Measurements from ENCODE around the gene HLCS.

The HLCS gene

DNA sequence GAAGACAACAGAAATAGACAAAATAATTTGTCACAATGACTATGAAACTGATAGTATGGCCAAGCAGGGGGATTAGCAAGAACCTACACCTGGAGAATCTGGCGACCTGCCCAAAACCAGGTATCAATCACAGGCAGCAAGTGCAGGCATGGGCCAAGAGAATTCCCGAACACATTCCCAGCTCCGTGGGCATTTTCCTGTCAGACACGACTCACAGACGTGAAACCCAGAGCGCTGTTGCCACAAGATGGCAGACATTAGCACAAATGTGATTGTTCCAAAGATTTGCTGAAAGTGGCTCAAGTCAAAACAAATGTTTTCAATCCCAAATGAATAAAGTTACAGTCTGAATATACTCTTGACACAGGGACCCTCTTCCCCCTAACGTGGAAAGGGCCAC, 36.8 kb downstream of the HLCS start:
- peaks cover 9% of the 10 kb centered on the region for H3K36me3 ChIP-seq (ENCODE audit: insufficient read depth, low read length)
- H3K9me3 ChIP-seq (ENCODE audit: insufficient read depth, low read depth, low read length), result no peaks in the 10 kb centered on the region
- no peak overlapping the region for H3K9ac ChIP-seq (ENCODE audit: low read depth, low read length, poor library complexity, severe bottlenecking)
- H3K27me3 ChIP-seq (ENCODE audit: insufficient read depth, low read length, poor library complexity, severe bottlenecking), result no peaks in the 10 kb centered on the region
- TF ChIP-seq, protein P1, sequence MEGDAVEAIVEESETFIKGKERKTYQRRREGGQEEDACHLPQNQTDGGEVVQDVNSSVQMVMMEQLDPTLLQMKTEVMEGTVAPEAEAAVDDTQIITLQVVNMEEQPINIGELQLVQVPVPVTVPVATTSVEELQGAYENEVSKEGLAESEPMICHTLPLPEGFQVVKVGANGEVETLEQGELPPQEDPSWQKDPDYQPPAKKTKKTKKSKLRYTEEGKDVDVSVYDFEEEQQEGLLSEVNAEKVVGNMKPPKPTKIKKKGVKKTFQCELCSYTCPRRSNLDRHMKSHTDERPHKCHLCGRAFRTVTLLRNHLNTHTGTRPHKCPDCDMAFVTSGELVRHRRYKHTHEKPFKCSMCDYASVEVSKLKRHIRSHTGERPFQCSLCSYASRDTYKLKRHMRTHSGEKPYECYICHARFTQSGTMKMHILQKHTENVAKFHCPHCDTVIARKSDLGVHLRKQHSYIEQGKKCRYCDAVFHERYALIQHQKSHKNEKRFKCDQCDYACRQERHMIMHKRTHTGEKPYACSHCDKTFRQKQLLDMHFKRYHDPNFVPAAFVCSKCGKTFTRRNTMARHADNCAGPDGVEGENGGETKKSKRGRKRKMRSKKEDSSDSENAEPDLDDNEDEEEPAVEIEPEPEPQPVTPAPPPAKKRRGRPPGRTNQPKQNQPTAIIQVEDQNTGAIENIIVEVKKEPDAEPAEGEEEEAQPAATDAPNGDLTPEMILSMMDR (conservative IDR thresholded peaks at IDR 0.05; ENCODE audit: low read length), result no peak; the same call in 1 of the 2 replicates
- no peak for TF ChIP-seq EZH2phosphoT487 (IDR thresholded peaks at IDR 0.05; ENCODE audit: borderline replicate concordance)
- no peaks in the 10 kb centered on the region for H3K4me1 ChIP-seq (ENCODE audit: insufficient read depth, low read length, poor library complexity, severe bottlenecking)
- no peak overlapping the region for H3K4me2 ChIP-seq (ENCODE audit: low read depth, low read length, poor library complexity, severe bottlenecking)
- no peaks in the 10 kb centered on the region for H3K79me2 ChIP-seq (ENCODE audit: insufficient read depth, low read length)
- H4K20me1 ChIP-seq (ENCODE audit: insufficient read depth, low read length, poor library complexity, severe bottlenecking), result no peaks in the 10 kb centered on the region
- H3K9me2 ChIP-seq (replicated peaks; ENCODE audit: low read depth, low read length), result no peaks in the 10 kb centered on the region
- H3K4me3 ChIP-seq (ENCODE audit: low read length, poor library complexity, severe bottlenecking), result no peak overlapping the region
- H3F3A ChIP-seq (ENCODE audit: low read depth), result no peaks in the 10 kb centered on the region
- no peak overlapping the region for H2AFZ ChIP-seq (ENCODE audit: low read length)

DNA sequence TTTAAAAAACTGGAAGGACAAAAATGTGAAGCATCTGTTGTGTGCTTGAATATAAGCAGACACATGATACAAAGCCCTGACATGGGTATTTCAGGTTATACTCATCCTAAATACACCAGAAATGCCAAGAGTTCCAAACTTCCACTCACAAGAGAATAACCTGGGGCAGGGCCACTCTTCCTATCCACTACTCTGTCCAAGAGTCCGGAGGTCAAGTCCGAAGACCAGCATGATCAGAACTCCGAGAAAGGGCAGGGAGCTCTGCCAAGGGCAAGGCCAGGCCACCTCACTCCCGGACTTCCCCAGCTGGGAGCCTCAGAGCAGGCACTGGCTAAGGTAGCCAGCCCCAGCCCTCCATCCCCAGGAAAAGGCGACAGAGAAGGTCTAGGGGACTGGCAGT, 37.5 kb downstream of the HLCS start:
- peaks cover 8% of the 10 kb centered on the region for H3K36me3 ChIP-seq (ENCODE audit: insufficient read depth, low read length)
- no peak overlapping the region for H2AFZ ChIP-seq (ENCODE audit: low read length)
- H4K20me1 ChIP-seq (ENCODE audit: insufficient read depth, low read length, poor library complexity, severe bottlenecking), result no peaks in the 10 kb centered on the region
- no peaks in the 10 kb centered on the region for H3K79me2 ChIP-seq (ENCODE audit: insufficient read depth, low read length)
- H3K27me3 ChIP-seq (ENCODE audit: insufficient read depth, low read length, poor library complexity, severe bottlenecking), result no peaks in the 10 kb centered on the region
- TF ChIP-seq, protein P1 (conservative IDR thresholded peaks at IDR 0.05; ENCODE audit: low read length), result no peak
- TF ChIP-seq EZH2phosphoT487 (IDR thresholded peaks at IDR 0.05; ENCODE audit: borderline replicate concordance), result no peak
- H3K9me2 ChIP-seq (replicated peaks; ENCODE audit: low read depth, low read length), result no peaks in the 10 kb centered on the region
- no peaks in the 10 kb centered on the region for H3F3A ChIP-seq (ENCODE audit: low read depth)
- no peaks in the 10 kb centered on the region for H3K9me3 ChIP-seq (ENCODE audit: insufficient read depth, low read depth, low read length)
- no peak overlapping the region for H3K4me3 ChIP-seq (ENCODE audit: low read length, poor library complexity, severe bottlenecking)
- no peak overlapping the region for H3K4me2 ChIP-seq (ENCODE audit: low read depth, low read length, poor library complexity, severe bottlenecking)
- no peaks in the 10 kb centered on the region for H3K4me1 ChIP-seq (ENCODE audit: insufficient read depth, low read length, poor library complexity, severe bottlenecking)
- H3K9ac ChIP-seq (ENCODE audit: low read depth, low read length, poor library complexity, severe bottlenecking), result no peak overlapping the region

DNA sequence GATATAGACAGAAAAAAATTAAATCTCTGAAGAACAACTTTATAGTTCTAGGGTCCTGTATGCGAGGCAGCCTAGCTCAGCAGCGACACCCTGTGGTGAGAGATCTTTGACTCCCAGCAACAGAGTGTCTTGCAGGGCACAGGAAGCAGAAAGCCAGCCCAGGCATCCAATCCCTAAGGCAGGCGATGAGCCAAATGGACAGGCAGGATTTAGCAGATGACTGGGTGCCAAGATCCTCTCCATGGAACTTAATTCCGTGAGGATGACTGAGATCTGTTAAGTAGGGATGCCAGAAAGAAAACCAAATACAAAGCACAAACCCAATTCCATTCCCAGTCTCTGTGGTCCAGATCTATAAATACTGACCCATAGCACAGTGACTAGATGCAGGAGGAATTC, 38.8 kb downstream of the HLCS start:
- H4K20me1 ChIP-seq (ENCODE audit: insufficient read depth, low read length, poor library complexity, severe bottlenecking), result no peaks in the 10 kb centered on the region
- H2AFZ ChIP-seq (ENCODE audit: low read length), result no peak overlapping the region
- H3K4me2 ChIP-seq (ENCODE audit: low read depth, low read length, poor library complexity, severe bottlenecking), result no peak overlapping the region
- no peak overlapping the region for H3K9ac ChIP-seq (ENCODE audit: low read depth, low read length, poor library complexity, severe bottlenecking)
- H3K79me2 ChIP-seq (ENCODE audit: insufficient read depth, low read length), result no peaks in the 10 kb centered on the region
- H3K27me3 ChIP-seq (ENCODE audit: insufficient read depth, low read length, poor library complexity, severe bottlenecking), result no peaks in the 10 kb centered on the region
- peaks cover 4% of the 10 kb centered on the region for H3K36me3 ChIP-seq (ENCODE audit: insufficient read depth, low read length)
- no peak overlapping the region for H3K4me3 ChIP-seq (ENCODE audit: low read length, poor library complexity, severe bottlenecking)
- no peaks in the 10 kb centered on the region for H3F3A ChIP-seq (ENCODE audit: low read depth)
- no peaks in the 10 kb centered on the region for H3K9me2 ChIP-seq (replicated peaks; ENCODE audit: low read depth, low read length)
- TF ChIP-seq, protein P1 (conservative IDR thresholded peaks at IDR 0.05; ENCODE audit: low read length), result peak; percentile 97
- no peak for TF ChIP-seq EZH2phosphoT487 (IDR thresholded peaks at IDR 0.05; ENCODE audit: borderline replicate concordance)
- no peaks in the 10 kb centered on the region for H3K9me3 ChIP-seq (ENCODE audit: insufficient read depth, low read depth, low read length)
- no peaks in the 10 kb centered on the region for H3K4me1 ChIP-seq (ENCODE audit: insufficient read depth, low read length, poor library complexity, severe bottlenecking)

Measured in Loucy (cell line).